Smooth muscle cell of the brain vasculature (primary cell): Measurements from ENCODE around the gene LRCOL1.

ENCODE experiments used
- DNase-seq: peaks from one replicate; pipeline ENCODE4 v3.0.0-alpha.2; 2012; ENCODE audit warnings: low read depth, low spot score

The LRCOL1 gene

GRCh38 chr12:132582058-132582420, 28.3 kb downstream of the LRCOL1 start:
- no peak for DNase-seq

GRCh38 chr12:132581348-132582057, 28.9 kb downstream of the LRCOL1 start:
- DNase-seq: no peak

GRCh38 chr12:132580701-132581292, 29.6 kb downstream of the LRCOL1 start:
- no peak for DNase-seq

GRCh38 chr12:132579744-132580143, 30.6 kb downstream of the LRCOL1 start:
- no peak for DNase-seq

GRCh38 chr12:132578826-132579225, 31.6 kb downstream of the LRCOL1 start:
- no peak for DNase-seq

- no peak for DNase-seq
These were observed 32.3 kb downstream of the LRCOL1 start for GRCh38 chr12:132578118-132578517.

GRCh38 chr12:132577191-132577920, 33.0 kb downstream of the LRCOL1 start:
- no peak for DNase-seq

- DNase-seq: no peak
These were observed 33.7 kb downstream of the LRCOL1 start for GRCh38 chr12:132576701-132577100.

GRCh38 chr12:132575661-132576060, 34.7 kb downstream of the LRCOL1 start:
- DNase-seq: no peak

- no peak for DNase-seq
These were observed 35.9 kb downstream of the LRCOL1 start for GRCh38 chr12:132574271-132574996.

GRCh38 chr12:132572801-132573760, 37.3 kb downstream of the LRCOL1 start:
- DNase-seq: no peak

GRCh38 chr12:132572106-132572505, 38.3 kb downstream of the LRCOL1 start:
- DNase-seq: no peak

GRCh38 chr12:132571598-132571997, 38.8 kb downstream of the LRCOL1 start:
- DNase-seq: no peak

GRCh38 chr12:132571051-132571450, 39.3 kb downstream of the LRCOL1 start:
- no peak for DNase-seq

- DNase-seq: no peak
These were observed 39.7 kb downstream of the LRCOL1 start for GRCh38 chr12:132570635-132571034.

- DNase-seq: no peak
These were observed 40.4 kb downstream of the LRCOL1 start for GRCh38 chr12:132569856-132570480.

GRCh38 chr12:132568826-132569480, 41.4 kb downstream of the LRCOL1 start:
- DNase-seq: no peak

- DNase-seq: no peak
These were observed 42.1 kb downstream of the LRCOL1 start for GRCh38 chr12:132568301-132568700.

GRCh38 chr12:132566516-132567131, 43.8 kb downstream of the LRCOL1 start:
- no peak for DNase-seq

- no peak for DNase-seq
These were observed 45.0 kb downstream of the LRCOL1 start for GRCh38 chr12:132565365-132565764.
